ENCODE measurements around the gene AMDHD1.
A peak's percentile ranks its signal among the peaks of the same experiment; 100 is the strongest.

The AMDHD1 gene

GRCh38 chr12:95943330-95943842, at the start of gene AMDHD1:
Gene AMDHD1 (plus strand): TSS chr12:95943331. CDS start chr12:95943399, 68 bp downstream.
- DNase-seq (ENCODE audit: low spot score) = peak; percentile 76

DNA sequence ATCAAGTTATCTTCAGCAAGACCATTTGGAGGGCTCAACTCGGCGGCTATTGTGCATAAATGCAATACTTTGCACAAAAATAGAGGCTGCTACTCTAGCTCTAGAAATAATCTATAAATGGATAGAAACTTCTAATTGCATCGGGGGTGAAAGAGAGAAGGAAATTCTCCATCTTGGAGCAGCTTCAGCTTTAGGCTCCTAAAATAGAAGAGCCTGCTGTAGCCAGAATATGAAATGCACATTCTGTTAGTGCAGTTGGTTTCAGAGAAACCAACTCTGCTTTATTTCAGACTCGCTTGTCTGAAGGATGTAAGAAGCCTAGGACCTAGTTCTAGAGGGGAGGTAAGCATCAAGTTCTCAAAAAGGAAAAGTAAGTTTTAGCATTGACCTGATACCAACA, 46.3 kb upstream of the AMDHD1 start:
- no peak for DNase-seq (ENCODE audit: low spot score)

DNA sequence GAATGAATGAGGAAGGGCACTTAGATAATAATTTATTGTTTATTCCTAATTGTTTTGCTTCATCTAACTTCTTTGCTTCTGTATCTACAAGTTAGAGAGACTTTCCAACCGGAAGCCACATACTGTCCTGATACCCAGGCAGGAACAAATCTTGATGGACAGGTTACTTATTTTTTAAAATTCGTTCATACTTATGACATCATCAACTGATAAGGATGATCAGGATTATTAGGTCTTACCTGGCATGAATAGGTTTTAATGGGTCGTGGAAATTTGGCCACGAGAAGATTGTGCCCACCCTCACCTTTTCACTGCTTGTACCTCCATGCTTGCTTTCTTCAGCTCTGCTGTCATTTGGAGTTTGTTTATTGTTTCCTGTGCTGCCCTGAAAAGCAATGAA, 45.0 kb upstream of the AMDHD1 start:
- no peak for DNase-seq (ENCODE audit: low spot score)

DNA sequence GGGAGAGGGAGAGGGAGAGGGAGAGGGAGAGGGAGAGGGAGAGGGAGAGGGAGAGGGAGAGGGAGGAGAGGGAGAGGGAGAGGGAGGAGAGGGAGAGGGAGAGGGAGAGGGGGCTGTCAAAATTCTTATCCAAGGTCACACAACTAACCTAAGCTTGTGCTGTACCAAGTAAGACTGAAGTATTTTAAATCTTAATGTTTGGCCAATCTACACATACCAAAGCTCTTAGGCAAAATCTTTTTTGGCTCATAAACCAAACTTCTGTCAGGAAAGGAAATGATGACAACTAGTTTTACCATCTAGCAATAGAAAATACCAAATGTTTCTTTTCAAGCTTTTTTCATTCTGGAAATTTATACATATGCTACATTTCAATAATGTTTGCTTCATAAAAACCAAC, 34.6 kb upstream of the AMDHD1 start:
- DNase-seq (ENCODE audit: low spot score) = peak; percentile 18

DNA sequence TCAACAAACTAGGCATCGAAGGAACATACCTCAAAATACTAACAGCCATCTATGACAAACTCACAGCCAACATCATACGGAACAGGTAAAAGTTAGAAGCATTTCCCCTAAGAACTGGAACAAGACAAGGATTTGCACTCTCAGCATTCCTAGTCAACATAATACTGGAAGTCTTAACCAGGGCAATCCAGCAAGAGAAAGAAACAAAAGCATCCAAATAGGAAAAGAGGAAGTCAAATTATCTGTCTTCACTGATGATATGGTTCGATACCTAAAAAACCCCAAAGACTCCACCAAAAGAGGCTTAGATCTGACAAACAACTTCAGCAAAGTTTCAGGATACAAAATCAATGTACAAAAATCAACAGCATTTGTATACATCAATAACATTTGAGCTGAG, 33.3 kb upstream of the AMDHD1 start:
- no peak for DNase-seq (ENCODE audit: low spot score)

GRCh38 chr12:95918194-95918993, 24.7 kb upstream of the AMDHD1 start:
- DNase-seq (ENCODE audit: low spot score) = peak; percentile 70

GRCh38 chr12:95919110-95919509, 24.0 kb upstream of the AMDHD1 start:
- DNase-seq (ENCODE audit: low spot score) = no peak

- DNase-seq (ENCODE audit: low spot score) = no peak
Observed at GRCh38 chr12:95922231-95922630, 20.9 kb upstream of the AMDHD1 start.

DNA sequence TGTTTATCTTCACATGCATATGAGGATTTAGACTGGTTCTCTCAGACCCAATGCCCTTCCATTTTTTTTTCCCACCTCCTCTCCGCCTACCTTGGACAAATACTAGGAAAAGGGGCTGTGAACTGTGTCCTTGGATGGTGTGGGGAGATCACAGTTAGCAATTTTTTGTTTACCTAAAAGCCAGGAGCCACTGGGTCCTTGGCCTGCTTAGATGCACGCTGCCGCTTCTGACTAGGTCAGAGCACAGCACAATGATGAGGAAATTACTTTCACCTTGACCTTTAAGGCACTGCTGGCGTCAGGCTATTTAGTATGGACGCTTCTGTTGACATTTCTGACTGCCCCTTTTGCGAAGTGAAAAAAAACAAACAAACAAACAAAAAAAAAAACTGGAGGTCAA, 2.6 kb upstream of the AMDHD1 start:
- DNase-seq (ENCODE audit: low spot score) = no peak

DNA sequence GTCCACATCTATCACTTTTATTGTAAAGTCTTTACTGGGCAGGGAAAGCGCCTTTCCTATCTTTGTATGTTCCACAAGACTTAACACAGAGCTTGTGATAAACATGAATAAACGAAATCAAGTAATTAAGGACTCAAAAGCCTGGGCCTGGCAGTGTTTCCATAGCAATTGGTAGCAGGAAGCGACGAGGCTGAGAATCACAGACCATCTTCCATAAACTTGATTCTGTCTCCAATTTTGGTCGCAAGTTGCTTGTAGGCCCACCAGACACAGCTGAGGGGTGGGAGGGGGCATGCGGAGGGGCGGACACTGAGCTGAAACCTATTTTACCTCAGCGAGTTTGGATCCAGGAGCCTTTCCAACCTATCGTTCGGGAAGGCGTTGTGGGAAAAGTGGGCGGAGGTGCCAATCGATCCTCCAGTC, 1.0 kb upstream of the AMDHD1 start:
- DNase-seq (ENCODE audit: low spot score) = peak; percentile 13

DNA sequence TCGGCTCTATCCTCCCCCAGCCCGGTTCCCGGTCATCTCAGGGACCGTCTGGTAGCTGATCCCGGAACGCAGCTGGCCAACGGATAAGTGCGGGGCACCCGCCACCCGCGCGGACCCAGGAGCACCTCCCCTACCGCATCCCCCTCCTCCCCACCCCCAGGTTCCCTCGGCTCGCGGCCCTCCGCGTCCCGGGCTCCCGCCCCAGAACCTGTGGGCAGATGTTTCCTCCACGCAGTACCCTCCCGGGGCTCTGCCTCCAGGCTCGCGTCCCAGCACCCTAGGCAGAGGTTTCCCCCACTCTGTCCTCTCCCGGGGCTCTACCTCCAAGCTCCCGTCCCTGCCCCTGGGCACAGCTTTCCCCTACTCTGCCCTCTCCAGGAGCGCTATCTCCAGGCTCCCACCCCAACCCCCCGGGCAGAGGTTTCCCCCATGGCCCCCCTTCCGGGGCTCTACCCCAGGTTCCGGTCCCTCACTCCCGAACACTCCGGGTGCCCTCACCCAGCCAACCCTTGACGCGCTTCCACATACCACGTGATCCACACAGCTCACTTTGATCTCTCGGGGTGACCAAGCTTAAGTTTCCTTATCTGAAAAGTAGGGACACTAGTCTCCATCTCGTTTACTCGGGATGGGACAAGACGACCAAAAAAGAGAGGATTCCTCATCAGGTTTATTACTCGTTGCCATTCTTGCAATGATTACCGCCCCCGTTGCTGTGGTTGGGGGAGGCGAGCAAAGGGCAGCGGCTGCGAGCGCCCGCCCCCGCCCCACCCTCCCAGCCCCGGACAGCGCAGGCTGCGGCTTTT, 404 bp upstream of the AMDHD1 start, which contains the start of gene CCDC38:
Gene CCDC38 (minus strand): TSS at position 91 of the 806 bp plus-strand sequence. CDS start 6,105 bp downstream, outside the sequence.
- peak; percentile 85 for DNase-seq (ENCODE audit: low spot score)

- DNase-seq (ENCODE audit: low spot score) = no peak
Observed at GRCh38 chr12:95944108-95944704, 1.1 kb downstream of the AMDHD1 start.

GRCh38 chr12:95949477-95950206, 6.5 kb downstream of the AMDHD1 start:
- no peak for DNase-seq (ENCODE audit: low spot score)

DNA sequence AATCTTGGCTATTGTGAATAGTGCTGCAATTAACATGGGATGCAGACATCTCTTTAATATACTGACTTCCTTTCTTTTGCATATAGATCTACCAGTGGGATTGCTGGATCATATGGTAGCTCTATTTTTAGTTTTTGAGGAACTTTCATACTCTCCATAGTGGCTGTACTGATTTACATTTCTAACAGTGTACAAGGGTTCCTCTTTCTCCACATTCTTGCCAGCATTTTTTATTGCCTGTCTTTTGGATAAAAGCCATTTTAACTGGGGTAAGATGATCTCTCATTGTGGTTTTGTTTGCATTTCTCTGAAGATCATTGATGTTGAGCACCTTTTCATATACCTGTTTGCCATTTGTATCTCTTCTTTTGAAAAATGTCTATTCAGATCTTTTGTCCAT, 8.4 kb downstream of the AMDHD1 start:
- no peak for DNase-seq (ENCODE audit: low spot score)

DNA sequence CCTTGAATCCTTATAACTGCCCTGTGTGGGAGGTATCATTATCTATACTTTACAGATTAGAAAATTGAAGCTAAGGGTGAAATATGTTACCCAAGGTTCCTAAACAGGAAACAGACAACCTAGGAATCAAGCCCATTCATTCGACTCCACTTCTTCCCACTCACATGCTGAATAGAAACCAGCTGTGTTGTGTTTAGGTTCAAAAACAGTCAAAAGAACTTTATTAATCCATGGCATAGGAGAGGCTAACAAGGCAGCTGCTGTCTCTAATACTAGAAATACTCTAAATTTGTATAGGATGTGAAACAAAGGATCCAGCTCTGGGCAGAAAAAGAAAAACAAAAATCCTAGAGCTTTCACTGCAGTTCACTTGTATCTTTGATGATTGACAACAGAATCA, 9.9 kb downstream of the AMDHD1 start:
- no peak for DNase-seq (ENCODE audit: low spot score)

- DNase-seq (ENCODE audit: low spot score) = no peak
Observed at GRCh38 chr12:95955549-95956159, 12.5 kb downstream of the AMDHD1 start.

GRCh38 chr12:95956557-95957145, 13.5 kb downstream of the AMDHD1 start:
- no peak for DNase-seq (ENCODE audit: low spot score)

DNA sequence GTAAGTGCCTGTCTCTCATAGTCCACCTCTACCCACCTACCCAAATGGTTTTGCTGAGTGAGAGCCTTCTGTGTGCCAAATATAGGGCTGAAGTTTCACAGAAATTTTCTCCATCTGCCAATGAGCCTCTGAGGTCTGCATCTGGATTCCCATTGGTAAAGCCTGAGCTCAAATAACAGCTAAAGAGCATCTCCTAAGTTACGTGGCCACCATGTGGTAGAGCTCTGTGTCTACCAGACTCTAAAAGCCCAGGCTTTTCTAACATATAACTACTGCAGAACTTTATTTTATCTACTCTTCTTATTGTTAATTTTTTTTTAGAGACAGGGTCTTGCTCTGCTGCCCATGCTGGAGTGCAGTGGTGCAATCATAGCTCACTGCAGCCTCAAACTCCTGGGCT, 16.0 kb downstream of the AMDHD1 start:
- peak; percentile 28 for DNase-seq (ENCODE audit: low spot score)

DNA sequence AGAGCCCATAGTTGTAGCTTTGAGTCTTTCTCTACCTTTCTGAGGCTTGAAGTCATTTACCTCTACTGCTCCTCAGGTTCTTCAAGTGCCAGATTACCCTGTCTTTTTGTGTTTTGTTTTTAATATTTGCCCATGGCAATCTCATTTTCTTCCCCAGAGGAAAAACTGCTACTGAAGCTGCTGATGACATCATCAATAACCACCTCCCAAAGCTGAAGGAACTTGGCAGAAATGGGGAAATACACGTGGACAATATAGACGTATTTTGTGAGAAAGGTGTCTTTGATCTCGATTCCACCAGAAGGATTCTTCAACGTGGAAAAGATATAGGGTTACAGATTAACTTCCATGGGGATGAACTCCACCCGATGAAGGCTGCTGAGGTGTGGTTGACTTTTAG, 17.1 kb downstream of the AMDHD1 start:
- no peak for DNase-seq (ENCODE audit: low spot score)

GRCh38 chr12:95962222-95962621, 19.1 kb downstream of the AMDHD1 start:
- DNase-seq (ENCODE audit: low spot score) = no peak

DNA sequence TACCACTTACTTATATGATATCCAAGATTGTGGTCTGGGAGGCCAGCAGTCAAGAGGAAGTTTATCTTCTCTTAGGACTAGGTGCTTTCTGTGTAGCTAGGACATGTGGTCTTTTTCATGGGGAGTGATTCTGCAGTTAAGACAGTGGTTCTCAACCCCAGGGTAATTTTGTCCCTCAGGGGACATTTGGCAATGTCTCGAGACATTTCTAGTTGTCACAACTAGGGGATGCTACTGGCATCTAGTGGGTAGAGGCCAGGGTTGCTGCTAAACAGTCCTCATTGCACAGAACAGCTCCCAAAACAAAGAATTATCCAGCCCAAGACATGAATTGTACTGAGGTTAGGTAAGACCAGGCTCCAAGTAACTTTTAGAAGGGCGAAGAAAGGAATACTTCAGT, 20.0 kb downstream of the AMDHD1 start:
- no peak for DNase-seq (ENCODE audit: low spot score)
